Erythroblast (primary cell): Measurements from ENCODE around the gene OXSR1.

Experiments used
- GATA1 ChIP-seq: IDR thresholded peaks from 2 replicates; pipeline ENCODE4 v1.6.1; 2011; ENCODE audit warnings: low read depth, mild to moderate bottlenecking, control low read depth, low read length, moderate library complexity
- POLR2A ChIP-seq: IDR thresholded peaks from 2 replicates; pipeline ENCODE4 v1.6.1; 2011; ENCODE audit warnings: mild to moderate bottlenecking, low read length

DNA sequence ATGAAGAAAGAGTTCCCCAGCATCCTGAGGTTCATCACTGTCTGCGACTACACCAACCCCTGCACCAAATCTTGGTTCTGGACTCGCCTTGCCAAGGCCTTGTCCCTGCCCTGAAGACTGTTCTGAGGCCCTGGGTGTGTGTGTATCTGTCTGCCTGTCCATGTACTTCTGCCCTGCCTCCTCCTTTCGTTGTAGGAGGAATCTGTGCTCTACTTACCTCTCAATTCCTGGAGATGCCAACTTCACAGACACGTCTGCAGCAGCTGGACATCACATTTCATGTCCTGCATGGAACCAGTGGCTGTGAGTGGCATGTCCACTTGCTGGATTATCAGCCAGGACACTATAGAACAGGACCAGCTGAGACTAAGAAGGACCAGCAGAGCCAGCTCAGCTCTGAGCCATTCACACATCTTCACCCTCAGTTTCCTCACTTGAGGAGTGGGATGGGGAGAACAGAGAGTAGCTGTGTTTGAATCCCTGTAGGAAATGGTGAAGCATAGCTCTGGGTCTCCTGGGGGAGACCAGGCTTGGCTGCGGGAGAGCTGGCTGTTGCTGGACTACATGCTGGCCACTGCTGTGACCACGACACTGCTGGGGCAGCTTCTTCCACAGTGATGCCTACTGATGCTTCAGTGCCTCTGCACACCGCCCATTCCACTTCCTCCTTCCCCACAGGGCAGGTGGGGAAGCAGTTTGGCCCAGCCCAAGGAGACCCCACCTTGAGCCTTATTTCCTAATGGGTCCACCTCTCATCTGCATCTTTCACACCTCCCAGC, 24.0 kb upstream of the OXSR1 start:
- TF ChIP-seq POLR2A (no peak), GATA1 (no peak)
